ENCODE results near the gene ACTL8. TPM values are rescaled to one million over a fixed set of nuclear protein-coding genes. Genes with fewer than 3 reads are reported as not detected.

Gene ACTL8
- polyA plus RNA-seq, 2 of the 4 experiments (the other 2 are of a cell fraction) = 0.30 to 1.3 TPM

GRCh38 chr1:17844185-17844826 lies 89.2 kb downstream of the ACTL8 start:
- 52% methylated on average over 10 of the region's 10 CpGs for WGBS (ENCODE audit: missing lambda C conversion rate)

DNA sequence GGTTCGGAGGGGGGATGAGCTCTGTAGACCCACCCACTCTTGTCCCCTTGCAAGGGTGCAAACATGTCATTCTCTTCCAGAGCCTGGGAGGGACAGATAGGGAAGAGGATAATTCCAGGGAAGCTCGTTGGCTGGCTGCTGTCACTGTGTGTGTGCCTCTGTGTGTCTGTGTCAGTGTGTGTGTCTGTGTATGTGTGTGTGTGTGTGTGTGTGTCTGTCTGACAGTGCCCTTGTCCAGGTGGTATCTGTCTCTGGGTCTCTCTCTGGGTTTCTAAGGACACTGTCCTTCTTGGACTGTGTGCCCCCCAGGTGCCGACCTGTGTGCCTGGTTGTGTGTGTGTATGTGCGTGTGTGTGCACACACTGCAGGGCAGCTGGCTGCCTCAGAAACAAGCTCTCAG lies 90.5 kb downstream of the ACTL8 start:
- no peak for TF ChIP-seq PHF8 (IDR thresholded peaks at IDR 0.05; ENCODE audit: borderline replicate concordance, low read depth)
- TF ChIP-seq ZC3H11A (IDR thresholded peaks at IDR 0.05) = no peak
- no peak for TF ChIP-seq TFCP2L1 (CRISPR knock-in tag; IDR thresholded peaks at IDR 0.05)
- TF ChIP-seq RARB (CRISPR knock-in tag; IDR thresholded peaks at IDR 0.05) = no peak
- TF ChIP-seq NFE2L2 (conservative IDR thresholded peaks at IDR 0.05; ENCODE audit: low read length) = no peak
- no peak for TF ChIP-seq BCL3 (IDR thresholded peaks at IDR 0.05)
- TF ChIP-seq, protein P1, sequence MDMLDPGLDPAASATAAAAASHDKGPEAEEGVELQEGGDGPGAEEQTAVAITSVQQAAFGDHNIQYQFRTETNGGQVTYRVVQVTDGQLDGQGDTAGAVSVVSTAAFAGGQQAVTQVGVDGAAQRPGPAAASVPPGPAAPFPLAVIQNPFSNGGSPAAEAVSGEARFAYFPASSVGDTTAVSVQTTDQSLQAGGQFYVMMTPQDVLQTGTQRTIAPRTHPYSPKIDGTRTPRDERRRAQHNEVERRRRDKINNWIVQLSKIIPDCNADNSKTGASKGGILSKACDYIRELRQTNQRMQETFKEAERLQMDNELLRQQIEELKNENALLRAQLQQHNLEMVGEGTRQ (IDR thresholded peaks at IDR 0.05) = no peak
- TF ChIP-seq GATA3 (IDR thresholded peaks at IDR 0.05; ENCODE audit: borderline replicate concordance) = no peak
- no peak for TF ChIP-seq POLR2A (IDR thresholded peaks at IDR 0.05; ENCODE audit: low read length)
- Histone ChIP-seq H3K4me2 (no peak overlapping the region), H3K27ac (no peak overlapping the region), H3K4me1 (no peaks in the 10 kb centered on the region), H3K4me3 (no peak overlapping the region), H3K9me3 (no peaks in the 10 kb centered on the region)
- ChIA-PET CTCF (interaction anchor here (0.8 kb wide), 1 partner anchor 13 kb away, joined by 3 read pairs; no protein-coding TSS in a partner anchor), POLR2A (no interaction called here)
- FAIRE-seq (no peak), ATAC-seq (no peak), DNase-seq (ENCODE audit: low read depth in 1 of 2, low spot score in 1 of 2) (no peak)
- WGBS (ENCODE audit: missing lambda C conversion rate) = 14% methylated on average over 3 of the region's 4 CpGs

More at GRCh38 chr1:17844185-17844826, 89.2 kb downstream of the ACTL8 start:
- CTCF ChIA-PET = interaction anchor here (1.7 kb wide), 1 partner anchor 183 kb away, joined by 5 read pairs; no protein-coding TSS in a partner anchor
- Histone ChIP-seq H3K27ac (no peak overlapping the region), H3K4me1 (no peaks in the 10 kb centered on the region), H3K4me3 (no peak overlapping the region), H3K4me2 (no peak overlapping the region), H3K9me3 (no peaks in the 10 kb centered on the region)
- no peak for ATAC-seq
- TF ChIP-seq NFE2L2 (conservative IDR thresholded peaks at IDR 0.05; ENCODE audit: low read length) (no peak), CBX8 (IDR thresholded peaks at IDR 0.05) (no peak)
- FAIRE-seq = no peak
- POLR2A ChIA-PET = no interaction called here
- no peak for DNase-seq (ENCODE audit: low read depth in 1 of 2, low spot score in 1 of 2)

- ATAC-seq (no peak), DNase-seq (ENCODE audit: low read depth in 1 of 2, low spot score in 1 of 2) (no peak), FAIRE-seq (no peak)
- Histone ChIP-seq H3K4me3 (no peak overlapping the region), H3K27ac (no peak overlapping the region), H3K4me2 (no peak overlapping the region), H3K9me3 (no peaks in the 10 kb centered on the region), H3K4me1 (no peaks in the 10 kb centered on the region)
- ChIA-PET POLR2A (no interaction called here), CTCF (no interaction called here)
- TF ChIP-seq JUN (IDR thresholded peaks at IDR 0.05) (no peak), EP300 (IDR thresholded peaks at IDR 0.05) (no peak)
- WGBS (ENCODE audit: missing lambda C conversion rate) = 7% methylated on average over 2 of the region's 3 CpGs
These were observed 91.2 kb downstream of the ACTL8 start for GRCh38 chr1:17846341-17846740.

GRCh38 chr1:17847111-17847510 lies 92.0 kb downstream of the ACTL8 start:
- WGBS (ENCODE audit: missing lambda C conversion rate) = 27% methylated on average over 3 of the region's 3 CpGs
- ChIA-PET CTCF (no interaction called here), POLR2A (no interaction called here)
- H3K4me1 ChIP-seq = no peaks in the 10 kb centered on the region
- ATAC-seq (no peak), FAIRE-seq (no peak), DNase-seq (ENCODE audit: low read depth in 1 of 2, low spot score in 1 of 2) (no peak)
- no peak overlapping the region for H3K27ac ChIP-seq
- H3K4me2 ChIP-seq = no peak overlapping the region
- TF ChIP-seq ESRRA (IDR thresholded peaks at IDR 0.05; ENCODE audit: borderline replicate concordance, low read length) (no peak), ZNF302 (CRISPR knock-in tag; IDR thresholded peaks at IDR 0.05) (no peak), KDM5A (IDR thresholded peaks at IDR 0.05) (no peak), POLR2A (IDR thresholded peaks at IDR 0.05; ENCODE audit: low read length) (no peak), EHF (CRISPR knock-in tag; IDR thresholded peaks at IDR 0.05) (no peak), NR3C1 (IDR thresholded peaks at IDR 0.05) (no peak), FOSL2 (IDR thresholded peaks at IDR 0.05) (no peak), FOSL2 (CRISPR knock-in tag; IDR thresholded peaks at IDR 0.05) (no peak), ZFP36 (IDR thresholded peaks at IDR 0.05; ENCODE audit: borderline replicate concordance, partially characterized antibody) (no peak), CHD2 (IDR thresholded peaks at IDR 0.05; ENCODE audit: low read length, partially characterized antibody) (no peak), ZC3H11A (IDR thresholded peaks at IDR 0.05) (no peak), RNF2 (IDR thresholded peaks at IDR 0.05; ENCODE audit: borderline replicate concordance, low read depth) (no peak), BHLHE40 (IDR thresholded peaks at IDR 0.05; ENCODE audit: low read depth, low read length) (no peak), EHMT2 (IDR thresholded peaks at IDR 0.05; ENCODE audit: low read depth) (no peak), HDAC2 (IDR thresholded peaks at IDR 0.05) (no peak)
- TF ChIP-seq, protein P2, sequence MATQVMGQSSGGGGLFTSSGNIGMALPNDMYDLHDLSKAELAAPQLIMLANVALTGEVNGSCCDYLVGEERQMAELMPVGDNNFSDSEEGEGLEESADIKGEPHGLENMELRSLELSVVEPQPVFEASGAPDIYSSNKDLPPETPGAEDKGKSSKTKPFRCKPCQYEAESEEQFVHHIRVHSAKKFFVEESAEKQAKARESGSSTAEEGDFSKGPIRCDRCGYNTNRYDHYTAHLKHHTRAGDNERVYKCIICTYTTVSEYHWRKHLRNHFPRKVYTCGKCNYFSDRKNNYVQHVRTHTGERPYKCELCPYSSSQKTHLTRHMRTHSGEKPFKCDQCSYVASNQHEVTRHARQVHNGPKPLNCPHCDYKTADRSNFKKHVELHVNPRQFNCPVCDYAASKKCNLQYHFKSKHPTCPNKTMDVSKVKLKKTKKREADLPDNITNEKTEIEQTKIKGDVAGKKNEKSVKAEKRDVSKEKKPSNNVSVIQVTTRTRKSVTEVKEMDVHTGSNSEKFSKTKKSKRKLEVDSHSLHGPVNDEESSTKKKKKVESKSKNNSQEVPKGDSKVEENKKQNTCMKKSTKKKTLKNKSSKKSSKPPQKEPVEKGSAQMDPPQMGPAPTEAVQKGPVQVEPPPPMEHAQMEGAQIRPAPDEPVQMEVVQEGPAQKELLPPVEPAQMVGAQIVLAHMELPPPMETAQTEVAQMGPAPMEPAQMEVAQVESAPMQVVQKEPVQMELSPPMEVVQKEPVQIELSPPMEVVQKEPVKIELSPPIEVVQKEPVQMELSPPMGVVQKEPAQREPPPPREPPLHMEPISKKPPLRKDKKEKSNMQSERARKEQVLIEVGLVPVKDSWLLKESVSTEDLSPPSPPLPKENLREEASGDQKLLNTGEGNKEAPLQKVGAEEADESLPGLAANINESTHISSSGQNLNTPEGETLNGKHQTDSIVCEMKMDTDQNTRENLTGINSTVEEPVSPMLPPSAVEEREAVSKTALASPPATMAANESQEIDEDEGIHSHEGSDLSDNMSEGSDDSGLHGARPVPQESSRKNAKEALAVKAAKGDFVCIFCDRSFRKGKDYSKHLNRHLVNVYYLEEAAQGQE (IDR thresholded peaks at IDR 0.05) = no peak
- no peak overlapping the region for H3K4me3 ChIP-seq
- H3K9me3 ChIP-seq = no peaks in the 10 kb centered on the region
